Ishikawa (cell line): ENCODE data around the gene GBP4.

Source experiments
- CEBPB ChIP-seq: IDR thresholded peaks from 2 replicates; pipeline ENCODE4 v1.6.1; 2012
- CREB1 ChIP-seq: IDR thresholded peaks from 2 replicates; pipeline ENCODE4 v1.6.1; 2012; ENCODE audit warnings: low read depth
- EGR1 ChIP-seq: IDR thresholded peaks from 2 replicates; pipeline ENCODE4 v1.6.1; 2012
- EP300 ChIP-seq: IDR thresholded peaks from 2 replicates; pipeline ENCODE4 v1.6.1; 2012; ENCODE audit warnings: borderline replicate concordance
- FOXM1 ChIP-seq: IDR thresholded peaks from 2 replicates; pipeline ENCODE4 v1.6.1; 2012; ENCODE audit warnings: low read depth, borderline replicate concordance
- MAX ChIP-seq: IDR thresholded peaks from 2 replicates; pipeline ENCODE4 v1.6.1; 2012
- NFIC ChIP-seq: IDR thresholded peaks from 2 replicates; pipeline ENCODE4 v1.6.1; 2012
- RAD21 ChIP-seq: IDR thresholded peaks from 2 replicates; pipeline ENCODE4 v1.6.1; 2012; ENCODE audit warnings: low read depth
- REST ChIP-seq: IDR thresholded peaks from 2 replicates; pipeline ENCODE4 v1.6.1; 2012; ENCODE audit warnings: low read depth, mild to moderate bottlenecking
- TAF1 ChIP-seq: IDR thresholded peaks from 2 replicates; pipeline ENCODE4 v1.6.1; 2012; ENCODE audit warnings: low read depth, mild to moderate bottlenecking
- TCF12 ChIP-seq: IDR thresholded peaks from 2 replicates; pipeline ENCODE4 v1.6.1; 2012; ENCODE audit warnings: low read depth
- TEAD4 ChIP-seq: IDR thresholded peaks from 2 replicates; pipeline ENCODE4 v1.6.1; 2012
- YY1 ChIP-seq: IDR thresholded peaks from 2 replicates; pipeline ENCODE4 v1.6.1; 2012; ENCODE audit warnings: low read depth
- ZBTB7A ChIP-seq: IDR thresholded peaks from 2 replicates; pipeline ENCODE4 v1.6.1; 2012; ENCODE audit warnings: low read depth
- TF ChIP-seq, protein P1 (sequence below): IDR thresholded peaks from 2 replicates; pipeline ENCODE4 v1.6.1; 2012

GBP4 gene

GRCh38 chr1:89179343-89179742 lies 19.4 kb downstream of the GBP4 start:
- TF ChIP-seq REST: no peak

DNA sequence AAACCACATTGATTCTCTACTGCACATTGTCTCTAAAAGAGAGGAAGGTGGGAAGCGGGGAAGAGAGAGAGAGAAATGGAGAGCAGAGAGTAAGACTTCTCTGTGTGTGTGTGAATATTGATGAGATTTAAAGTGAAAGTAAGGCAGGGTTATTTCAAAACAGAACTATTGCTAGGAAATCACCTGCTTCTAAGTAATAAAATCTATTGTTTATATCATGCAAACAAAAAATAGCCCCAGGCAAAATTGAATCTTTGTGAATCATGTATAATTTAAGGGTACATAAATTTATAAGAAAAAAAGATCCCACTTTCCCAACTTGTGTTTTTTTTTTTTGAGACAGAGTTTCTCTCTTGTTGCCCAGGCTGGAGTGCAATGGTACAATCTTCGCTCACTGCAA lies 21.8 kb downstream of the GBP4 start:
- no peak for TF ChIP-seq RAD21
- no peak for TF ChIP-seq CREB1
- TF ChIP-seq MAX: no peak
- TF ChIP-seq TCF12: no peak
- no peak for TF ChIP-seq FOXM1
- TF ChIP-seq CEBPB: no peak
- TF ChIP-seq, protein P1, sequence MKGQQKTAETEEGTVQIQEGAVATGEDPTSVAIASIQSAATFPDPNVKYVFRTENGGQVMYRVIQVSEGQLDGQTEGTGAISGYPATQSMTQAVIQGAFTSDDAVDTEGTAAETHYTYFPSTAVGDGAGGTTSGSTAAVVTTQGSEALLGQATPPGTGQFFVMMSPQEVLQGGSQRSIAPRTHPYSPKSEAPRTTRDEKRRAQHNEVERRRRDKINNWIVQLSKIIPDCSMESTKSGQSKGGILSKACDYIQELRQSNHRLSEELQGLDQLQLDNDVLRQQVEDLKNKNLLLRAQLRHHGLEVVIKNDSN: no peak
- TF ChIP-seq REST: no peak
- no peak for TF ChIP-seq YY1
- no peak for TF ChIP-seq TAF1
- no peak for TF ChIP-seq EP300
- no peak for TF ChIP-seq TEAD4
- no peak for TF ChIP-seq ZBTB7A
- no peak for TF ChIP-seq NFIC
- TF ChIP-seq EGR1: no peak

GRCh38 chr1:89175601-89176256 lies 23.0 kb downstream of the GBP4 start, which contains the start of gene GBP7:
GBP7 (minus strand) TSS chr1:89176003; CDS start chr1:89171935, 4,068 bp downstream.
- TF ChIP-seq MAX (no peak), REST (no peak)

- TF ChIP-seq FOXM1: no peak
- TF ChIP-seq, protein P1: no peak
- TF ChIP-seq MAX: no peak
- TF ChIP-seq TCF12: no peak
- TF ChIP-seq NFIC: no peak
- TF ChIP-seq EGR1: no peak
Observed at GRCh38 chr1:89174491-89174890, 24.3 kb downstream of the GBP4 start.

DNA sequence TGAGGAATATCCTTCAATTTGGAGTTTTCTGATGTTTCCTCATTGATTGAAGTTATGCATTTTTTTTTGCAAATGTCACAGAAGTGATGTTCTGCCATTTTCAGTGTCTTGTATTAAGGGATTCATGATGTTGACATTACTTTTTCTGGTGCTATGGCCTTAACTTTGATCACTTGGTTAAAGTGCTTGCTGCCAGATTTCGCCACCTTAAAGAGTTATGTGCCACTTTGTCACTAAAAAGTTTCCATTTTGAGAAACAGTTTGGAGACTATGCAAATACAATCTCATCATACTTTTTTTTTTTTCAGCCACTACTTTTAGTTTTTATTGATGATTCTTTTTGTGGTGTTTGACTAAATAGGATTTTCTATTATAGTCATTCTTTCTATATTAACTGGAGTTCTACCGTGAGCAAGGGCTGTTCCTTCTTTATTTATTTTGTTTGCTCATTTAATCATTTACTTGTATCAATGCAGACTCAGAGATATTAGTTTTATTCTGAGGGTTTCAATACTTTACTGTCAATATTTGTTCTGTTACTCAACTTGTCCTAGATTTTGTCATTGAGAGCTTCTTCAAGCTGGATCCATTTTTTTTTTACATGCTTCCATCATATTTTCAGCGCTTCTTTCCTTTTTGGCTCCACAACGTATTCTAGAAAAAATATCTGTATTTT lies 26.1 kb downstream of the GBP4 start:
- TF ChIP-seq MAX: no peak
- TF ChIP-seq TAF1: no peak
- no peak for TF ChIP-seq EP300
- TF ChIP-seq, protein P1: no peak
- TF ChIP-seq RAD21: no peak
- no peak for TF ChIP-seq NFIC
- TF ChIP-seq FOXM1: no peak
